Kidney (tissue), 14 donors: ENCODE data around the gene RUNX1. TPM values are rescaled to one million over a fixed set of nuclear protein-coding genes. Genes with fewer than 3 reads are reported as not detected.

Experiments
- DNase-seq, 5 donors: peaks; one replicate each; pipeline ENCODE4 v3.0.0-alpha.2; 2013 to 2020
- FAIRE-seq: peaks from 2 replicates; lab custom pipeline; 2012; peaks lifted over from hg19 to GRCh38; lab: Jason Lieb, UNC
- H3K27ac ChIP-seq, 2 donors: one replicate each; pipeline ENCODE4 v1.7.0; 2013; ENCODE audit warnings: low read depth in 2 of 2, low read length in 2 of 2, inconsistent platforms in 1 of 2
- H3K27me3 ChIP-seq: one replicate; pipeline ENCODE4 v1.7.1; 2013; ENCODE audit warnings: low read length, inconsistent platforms; ENCODE audit not compliant: control insufficient read depth, insufficient read depth
- H3K36me3 ChIP-seq, 3 donors: one replicate each; pipeline versions ENCODE4 v1.7.0 to v1.7.1; 2013; ENCODE audit warnings: low read length in 3 of 3, control low read depth in 1 of 3, inconsistent platforms in 1 of 3; ENCODE audit not compliant: insufficient read depth in 3 of 3, control insufficient read depth in 2 of 3
- H3K4me1 ChIP-seq, 3 donors: one replicate each; pipeline versions ENCODE4 v1.7.0 to v1.7.1; 2013; ENCODE audit warnings: low read length in 3 of 3, inconsistent platforms in 1 of 3, low read depth in 1 of 3; ENCODE audit not compliant: control insufficient read depth in 2 of 3, insufficient read depth in 2 of 3
- H3K4me3 ChIP-seq, 3 donors: one replicate each; pipeline versions ENCODE4 v1.7.0 to v1.8.1; 2013; ENCODE audit warnings: low read length in 3 of 3, control low read depth in 1 of 3, inconsistent platforms in 1 of 3
- H3K9ac ChIP-seq, 3 donors: one replicate each; pipeline versions ENCODE4 v1.7.0 to v1.7.1; 2013; ENCODE audit warnings: low read length in 3 of 3, control low read depth in 1 of 3, inconsistent platforms in 1 of 3
- H3K9me3 ChIP-seq, 3 donors: one replicate each; pipeline versions ENCODE4 v1.7.0 to v1.7.1; 2013; ENCODE audit warnings: low read length in 3 of 3, control low read depth in 1 of 3, inconsistent platforms in 1 of 3; ENCODE audit not compliant: control insufficient read depth in 2 of 3, insufficient read depth in 1 of 3
- CTCF ChIP-seq: IDR thresholded peaks from 3 replicates; pipeline ENCODE4 v1.5.1; 2012; ENCODE audit warnings: mild to moderate bottlenecking, moderate library complexity, borderline replicate concordance; ENCODE audit not compliant: insufficient read depth; ENCODE audit errors: extremely low read depth
- intact Hi-C: fragments of 100-400 bp; cut with DNase I; formaldehyde crosslinking; loops from one replicate; pipeline ENCODE4 v1.11.1; 2022
- polyA plus RNA-seq: library from polyadenylated mRNA; stranded (reverse); fragments of 350-450 nt; fragmentation: Illumina TruSeq; extraction: RNeasy Lipid Tissue Mini Kit (QIAGEN cat#74804); gene quantifications from one replicate; pipeline ENCODE4 v1.2.3, GENCODE V29; 2014; ENCODE audit warnings: low read depth, low replicate concordance; ENCODE audit not compliant: insufficient read depth
- total RNA-seq: library from RNA; stranded (reverse); fragmentation: NEBNext Ultra II Directional; extraction: Animal tissue kit (Norgen Biotek cat#: 25700); gene quantifications from one replicate; pipeline ENCODE4 v1.2.1, GENCODE V29; 2021
- donor health status: control.
- donor health status: control.
- donor health status: control.
- donor health status: control.
- donor health status: control.
- donor health status: DM: yes; HTN: yes; CAD: no.
- donor health status: Normal renal cell carcinoma (clear cell type).

The RUNX1 gene
- total and polyA plus RNA-seq, 2 donors from 2014 or later: 1.3 to 58.0 TPM

- DNase-seq (no peak), FAIRE-seq (no peak)
- H3K9ac ChIP-seq: no peak overlapping the region
- no peak for TF ChIP-seq CTCF
- H3K4me3 ChIP-seq: no peak overlapping the region
- intact Hi-C loops: no loop called here
- no peak overlapping the region for H3K27ac ChIP-seq
- H3K27me3 ChIP-seq: no peaks in the 10 kb centered on the region
- H3K9me3 ChIP-seq: no peaks in the 10 kb centered on the region
- H3K36me3 ChIP-seq: no peaks in the 10 kb centered on the region
- peaks cover 0 to 3% (median 3%) of the 10 kb centered on the region in 3 donors for H3K4me1 ChIP-seq
These were observed 251.9 kb downstream of the RUNX1 start for GRCh38 chr21:34797201-34797525.

GRCh38 chr21:34796518-34797200 is 252.4 kb downstream of the RUNX1 start:
- no peak for TF ChIP-seq CTCF
- Histone ChIP-seq H3K9ac (no peak overlapping the region), H3K9me3 (no peaks in the 10 kb centered on the region), H3K4me1 (peaks cover 0 to 3% (median 3%) of the 10 kb centered on the region in 3 donors), H3K36me3 (no peaks in the 10 kb centered on the region), H3K27ac (no peak overlapping the region), H3K27me3 (no peaks in the 10 kb centered on the region), H3K4me3 (no peak overlapping the region)
- no peak for FAIRE-seq
- intact Hi-C loops: no loop called here
- DNase-seq: peak in 3 of 5 donors; percentile 78 to 86 (median 82)

GRCh38 chr21:34795548-34796180 is 253.4 kb downstream of the RUNX1 start:
- DNase-seq (peak in 1 of 5 donors; percentile 64), FAIRE-seq (no peak)
- H3K4me1 ChIP-seq: peaks cover 0 to 3% (median 3%) of the 10 kb centered on the region in 3 donors
- H3K27me3 ChIP-seq: no peaks in the 10 kb centered on the region
- H3K4me3 ChIP-seq: no peak overlapping the region
- intact Hi-C loops: no loop called here
- no peak overlapping the region for H3K27ac ChIP-seq
- no peaks in the 10 kb centered on the region for H3K9me3 ChIP-seq
- no peaks in the 10 kb centered on the region for H3K36me3 ChIP-seq
- TF ChIP-seq CTCF: no peak
- no peak overlapping the region for H3K9ac ChIP-seq
